Fibroblast of villous mesenchyme (primary cell): ENCODE measurements around the gene YWHAQ. TPM values are rescaled to one million over a fixed set of nuclear protein-coding genes. Genes with fewer than 3 reads are reported as not detected.

Experiments used
- DNase-seq: peaks from one replicate; pipeline ENCODE4 v3.0.0-alpha.2; 2010; ENCODE audit warnings: low read depth
- H3K4me3 ChIP-seq: 2 replicates; pipeline ENCODE4 v1.5.1; 2011; ENCODE audit warnings: low read depth, mild to moderate bottlenecking, low read length
- CTCF ChIP-seq: IDR thresholded peaks from 2 replicates; pipeline ENCODE4 v1.5.1; 2012; ENCODE audit warnings: low read depth, mild to moderate bottlenecking, low read length; ENCODE audit not compliant: insufficient read depth
- total RNA-seq: library from RNA; depleted of rRNA; stranded (reverse); fragments of >200 nt; gene quantifications from 2 replicates; pipeline ENCODE4 v1.2.3, GENCODE V29; 2012

Gene YWHAQ
- total RNA-seq, 1 donor: 283 TPM

- H3K4me3 ChIP-seq: no peak overlapping the region
- DNase-seq: no peak
- no peak for TF ChIP-seq CTCF
Measured at GRCh38 chr2:9673914-9674481, 43.2 kb upstream of the YWHAQ start.

- H3K4me3 ChIP-seq: no peak overlapping the region
- DNase-seq: no peak
- TF ChIP-seq CTCF: no peak
Measured at GRCh38 chr2:9668687-9669345, 38.0 kb upstream of the YWHAQ start.

GRCh38 chr2:9667826-9668225 lies 37.0 kb upstream of the YWHAQ start:
- DNase-seq: no peak
- H3K4me3 ChIP-seq: no peak overlapping the region
- TF ChIP-seq CTCF: no peak

GRCh38 chr2:9666306-9666705 lies 35.5 kb upstream of the YWHAQ start:
- no peak for TF ChIP-seq CTCF
- no peak overlapping the region for H3K4me3 ChIP-seq
- DNase-seq: no peak

- TF ChIP-seq CTCF: no peak
- H3K4me3 ChIP-seq: no peak overlapping the region
Measured at GRCh38 chr2:9665898-9666297, 35.1 kb upstream of the YWHAQ start.

GRCh38 chr2:9664365-9664764 lies 33.6 kb upstream of the YWHAQ start:
- H3K4me3 ChIP-seq: no peak overlapping the region
- TF ChIP-seq CTCF: no peak
- no peak for DNase-seq

More at GRCh38 chr2:9665898-9666297, 35.1 kb upstream of the YWHAQ start:
- no peak for DNase-seq
